Embryonic facial prominence (tissue), 1 donor: ENCODE data around the gene MYOT.
"Not testable (repeated sequence)": the region's sequence is repeated elsewhere in the genome, so short reads cannot be mapped to it uniquely, and the experiment has no call there.

Experiments
- DNase-seq: peaks from one replicate; pipeline ENCODE4 v3.0.0-alpha.2; 2016; ENCODE audit errors: extremely low spot score

MYOT gene

GRCh38 chr5:137867664-137868063, at the start of gene MYOT:
MYOT (plus strand) TSS chr5:137867860; CDS start chr5:137870652, 2,792 bp downstream.
- no peak for DNase-seq

DNA sequence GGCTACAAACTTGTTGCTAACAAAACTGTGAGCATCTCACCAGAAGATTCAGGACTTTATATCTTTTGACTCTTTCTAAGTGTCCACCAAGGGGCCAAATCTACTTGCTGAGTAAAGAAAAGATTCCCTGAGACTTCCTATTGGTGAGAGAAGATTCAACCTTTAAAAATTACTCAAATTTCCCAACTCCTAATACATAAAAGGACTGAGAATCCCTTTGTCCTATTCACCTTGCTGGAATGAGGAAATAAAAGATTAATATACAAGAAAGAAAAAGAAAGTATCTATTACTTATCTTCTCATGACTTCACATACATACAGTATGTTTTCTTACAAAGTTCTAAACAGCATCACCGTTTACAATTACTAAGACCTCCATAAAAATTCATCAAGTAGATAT, 47.9 kb upstream of the MYOT start:
- DNase-seq = no peak

DNA sequence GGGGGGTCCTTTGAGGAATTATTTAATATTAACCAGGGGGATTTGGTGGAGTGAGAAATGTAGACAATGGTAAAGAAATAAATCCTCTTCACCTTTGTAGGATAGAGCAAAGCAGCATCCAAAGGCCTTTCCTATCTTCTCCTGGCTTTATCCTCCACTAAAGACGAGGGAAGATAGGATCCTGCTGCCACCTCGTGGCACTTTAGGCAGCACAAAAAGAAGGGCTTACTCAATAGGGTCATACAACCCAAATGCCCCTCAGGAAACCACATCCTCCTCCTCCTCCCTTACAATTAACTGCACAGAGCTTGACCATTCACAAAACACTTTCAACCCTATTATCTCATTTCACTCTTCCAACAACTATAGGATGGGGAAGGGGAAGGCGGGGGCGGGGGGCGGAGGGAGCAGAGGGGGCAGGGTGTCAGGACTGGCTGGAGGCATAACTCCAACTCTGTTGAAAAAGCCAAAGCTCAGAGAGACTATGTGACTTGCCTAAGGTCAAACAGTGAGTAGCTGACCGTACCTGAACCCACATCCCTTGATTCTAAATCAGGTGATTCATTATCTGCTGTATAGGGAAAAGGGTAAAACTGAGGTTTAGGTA, 45.4 kb upstream of the MYOT start:
- DNase-seq = no peak

DNA sequence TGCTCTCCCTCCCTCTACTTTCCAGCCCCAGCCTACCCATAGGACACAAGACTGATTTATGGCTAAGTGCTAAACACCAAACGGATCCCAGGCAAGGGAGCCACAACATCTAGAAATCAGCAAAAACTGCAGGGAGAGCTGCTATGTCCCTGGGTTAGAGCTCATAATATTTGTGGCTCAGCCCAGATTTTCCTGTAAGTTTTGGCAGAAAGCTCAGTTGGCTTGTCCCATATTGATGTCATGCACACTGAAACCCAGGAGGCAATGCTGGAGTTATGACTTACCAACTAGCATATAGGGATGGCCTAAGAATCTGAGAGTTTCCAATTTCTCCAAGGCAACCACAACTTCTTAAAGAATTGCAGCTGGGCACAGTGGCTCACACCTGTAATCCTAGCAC, 44.7 kb upstream of the MYOT start:
- no peak for DNase-seq

DNA sequence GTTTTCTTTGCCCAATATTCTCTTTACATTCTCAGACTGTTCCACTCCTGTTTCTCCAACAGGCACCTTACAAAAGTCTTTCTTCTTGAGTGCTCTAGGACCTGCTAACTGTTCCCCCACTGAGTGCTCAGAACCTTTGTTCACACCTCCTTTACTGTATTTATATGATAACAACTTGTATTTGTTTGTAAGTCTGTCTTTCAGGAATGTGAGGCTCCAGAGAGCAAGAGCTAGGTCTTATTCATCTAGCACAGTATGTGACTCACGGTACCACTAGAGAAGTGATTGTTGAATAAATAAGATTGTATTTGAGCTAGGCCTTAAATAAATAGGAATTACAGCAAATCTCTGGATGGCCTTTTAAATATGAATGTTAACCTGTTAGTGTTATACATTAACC, 42.5 kb upstream of the MYOT start:
- no peak for DNase-seq

DNA sequence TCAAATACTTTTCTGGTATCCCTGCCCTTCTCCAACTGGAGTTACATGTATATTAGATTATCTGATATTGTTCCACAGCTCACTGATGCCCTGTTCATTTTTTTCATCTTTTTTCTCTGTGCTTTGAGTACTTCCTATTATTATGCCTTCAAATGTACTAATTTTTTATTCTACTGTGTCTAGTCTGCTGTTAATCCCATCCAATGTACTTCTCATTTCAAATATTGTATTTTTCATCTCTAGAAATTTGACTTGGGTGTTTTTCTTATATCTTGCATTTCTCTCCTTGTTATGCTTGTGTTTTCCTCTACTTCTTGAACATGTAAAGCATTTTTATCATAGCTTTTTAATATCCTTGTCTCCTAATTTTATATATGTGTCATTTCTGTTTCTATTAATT, 41.6 kb upstream of the MYOT start:
- DNase-seq = no peak

GRCh38 chr5:137828180-137828579, 39.5 kb upstream of the MYOT start:
- DNase-seq = no peak

- no peak for DNase-seq
Observed at GRCh38 chr5:137828664-137829063, 39.0 kb upstream of the MYOT start.

GRCh38 chr5:137831105-137831504, 36.6 kb upstream of the MYOT start:
- DNase-seq = no peak

- no peak for DNase-seq
Observed at GRCh38 chr5:137831526-137831925, 36.1 kb upstream of the MYOT start.

DNA sequence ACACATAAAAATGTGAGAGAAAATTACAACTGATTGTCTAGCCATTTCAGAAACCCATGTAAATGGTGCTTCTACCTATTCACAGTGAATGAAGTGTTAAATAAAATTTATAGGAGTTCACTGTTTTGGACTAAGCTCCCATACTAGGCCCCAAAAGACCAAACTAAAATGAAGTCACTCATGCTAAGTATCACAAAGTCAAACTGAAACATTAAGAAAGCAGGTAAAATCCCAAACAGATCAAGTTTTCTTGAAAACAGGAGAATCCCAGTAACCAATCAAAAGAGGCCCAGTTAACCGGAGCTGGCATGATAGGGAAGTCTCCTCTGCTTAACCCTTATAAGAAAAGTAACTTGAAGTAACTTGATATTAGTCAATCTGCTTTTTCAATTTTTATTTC, 35.2 kb upstream of the MYOT start:
- no peak for DNase-seq

DNA sequence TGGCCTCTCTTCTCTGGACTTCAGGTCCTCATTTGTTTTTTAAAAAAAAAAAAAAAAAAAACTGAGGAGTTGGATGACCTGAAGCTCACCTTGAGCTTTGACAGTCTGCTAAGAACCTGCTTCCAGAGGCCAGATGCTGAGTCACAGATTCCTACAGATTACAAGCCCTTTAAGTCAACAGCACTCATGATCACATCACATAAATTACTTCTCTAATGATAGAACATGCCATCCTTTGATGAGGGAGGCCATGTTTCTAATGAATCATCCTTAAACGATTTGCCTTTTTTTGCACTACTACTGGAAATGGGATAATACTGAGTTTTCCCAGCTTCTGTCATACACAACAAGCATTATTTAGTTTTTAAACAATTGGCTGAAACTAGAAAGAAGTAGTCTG, 34.2 kb upstream of the MYOT start:
- no peak for DNase-seq

DNA sequence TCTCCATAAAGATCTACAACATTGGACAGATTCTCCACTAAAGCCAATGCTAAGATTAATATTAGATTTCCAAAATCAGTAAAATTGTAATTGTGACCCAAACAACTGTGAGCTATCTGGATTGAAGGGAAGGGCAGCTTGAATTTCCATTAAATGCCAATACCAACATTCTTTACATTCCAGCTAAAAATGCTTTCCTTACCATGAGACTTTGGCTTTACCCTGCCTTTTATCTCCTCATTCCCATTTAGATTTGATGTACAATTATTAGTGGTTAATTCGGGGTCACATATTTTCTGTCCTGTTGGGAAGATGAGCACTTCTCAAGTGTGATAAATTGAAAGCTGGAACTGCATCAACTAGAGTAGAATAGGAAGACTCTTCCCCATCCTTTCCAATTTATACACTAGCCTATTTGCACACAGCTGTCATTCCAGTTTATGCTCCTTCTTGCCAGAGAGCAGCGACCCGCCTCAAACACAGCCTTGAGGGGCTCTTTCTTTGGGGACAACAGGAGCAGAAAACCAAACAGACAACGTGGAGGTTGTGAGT, 33.1 kb upstream of the MYOT start:
- no peak for DNase-seq

DNA sequence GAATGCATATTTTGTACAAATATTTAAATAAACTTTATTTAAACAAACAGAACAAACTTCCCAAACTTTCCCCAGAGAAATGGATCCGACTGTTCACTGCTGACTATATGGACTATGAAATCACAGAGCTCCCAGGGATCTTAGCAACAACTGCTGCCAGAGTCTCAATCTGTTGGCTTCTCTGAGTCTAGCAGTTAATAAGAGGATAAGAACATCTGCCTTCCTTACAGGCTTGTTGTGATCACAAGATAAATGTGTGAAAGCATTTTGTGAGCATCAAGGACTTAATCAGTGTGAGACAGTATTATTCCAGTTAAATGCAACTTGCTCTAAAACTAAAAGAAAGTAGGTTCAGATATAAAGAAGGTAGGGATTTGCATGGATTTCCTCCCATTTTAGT, 31.4 kb upstream of the MYOT start:
- no peak for DNase-seq

DNA sequence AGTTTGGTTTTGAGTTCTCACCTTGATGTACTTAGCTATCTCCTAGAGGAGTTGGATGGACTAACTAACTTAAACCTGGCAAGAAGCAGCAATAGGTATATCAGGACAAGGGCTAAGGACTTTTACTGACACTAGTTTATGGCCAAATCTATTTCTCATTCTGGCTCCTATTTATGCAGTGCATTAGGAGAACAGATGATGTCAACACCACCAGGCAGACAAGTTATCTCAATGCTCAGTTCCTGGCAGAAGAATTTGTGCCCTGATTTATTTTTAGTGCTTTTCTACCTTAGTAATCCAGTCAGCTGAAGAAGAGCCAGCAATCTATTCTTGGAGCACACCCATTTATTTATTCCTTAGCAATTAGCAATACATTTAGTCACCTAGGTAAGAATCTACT, 30.7 kb upstream of the MYOT start:
- DNase-seq = no peak

DNA sequence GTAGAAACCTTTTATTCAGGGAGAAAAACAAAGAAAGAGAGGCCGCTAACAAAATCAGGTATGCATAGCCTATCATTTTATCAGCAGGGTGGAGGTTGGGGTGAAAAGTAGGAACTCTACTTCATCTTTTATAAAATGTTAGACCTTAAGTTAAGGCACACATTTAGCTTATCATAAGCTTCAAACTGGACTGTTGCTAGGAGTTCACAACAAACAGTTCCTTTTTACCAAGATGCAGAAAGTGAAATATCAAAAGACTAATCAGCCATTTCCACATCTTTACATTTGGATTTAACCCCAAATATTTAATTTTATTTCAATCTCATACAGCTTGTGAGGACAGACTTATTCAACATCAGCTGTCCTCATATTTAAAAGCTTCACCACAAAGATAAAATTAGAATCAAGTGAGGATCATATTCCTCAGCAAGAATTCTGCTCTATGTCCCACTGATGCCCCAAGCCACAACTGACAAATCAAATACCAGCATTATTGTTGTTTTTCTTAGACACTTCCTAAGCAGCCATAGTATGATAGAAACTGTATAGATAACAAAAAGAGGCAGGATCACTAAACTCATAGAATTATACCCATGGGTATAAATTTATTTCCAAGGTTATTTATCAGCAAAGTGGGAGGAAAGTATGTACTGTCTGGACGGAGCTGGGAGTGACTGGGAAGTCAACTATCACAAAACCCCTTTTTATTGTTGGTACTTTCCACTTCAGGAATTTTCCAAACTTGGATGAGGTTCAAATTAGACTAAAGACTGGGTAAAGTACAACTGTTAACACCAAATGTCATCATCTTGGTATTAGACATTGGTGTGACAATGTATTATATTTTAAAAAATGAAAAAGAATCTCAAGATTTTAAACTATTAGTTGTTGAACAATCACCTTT, 29.9 kb upstream of the MYOT start:
- no peak for DNase-seq

DNA sequence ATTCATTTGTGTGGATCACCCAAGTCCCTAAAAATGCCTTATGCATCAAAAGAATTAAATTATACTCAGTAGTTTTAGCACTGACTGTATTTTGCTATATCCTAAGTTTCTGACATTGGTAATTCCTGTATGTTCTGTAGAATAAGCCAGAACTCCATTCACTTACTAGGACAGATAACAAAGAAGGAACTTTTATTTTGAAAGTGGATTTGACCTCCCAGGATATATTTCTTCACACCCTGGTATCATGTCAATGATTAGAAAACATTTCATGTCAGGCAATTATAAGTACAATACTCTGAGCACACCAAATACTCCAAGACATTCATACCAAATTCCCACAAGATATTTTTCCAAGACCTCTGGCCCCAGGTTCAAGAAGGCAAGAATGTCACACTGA, 28.7 kb upstream of the MYOT start:
- no peak for DNase-seq

DNA sequence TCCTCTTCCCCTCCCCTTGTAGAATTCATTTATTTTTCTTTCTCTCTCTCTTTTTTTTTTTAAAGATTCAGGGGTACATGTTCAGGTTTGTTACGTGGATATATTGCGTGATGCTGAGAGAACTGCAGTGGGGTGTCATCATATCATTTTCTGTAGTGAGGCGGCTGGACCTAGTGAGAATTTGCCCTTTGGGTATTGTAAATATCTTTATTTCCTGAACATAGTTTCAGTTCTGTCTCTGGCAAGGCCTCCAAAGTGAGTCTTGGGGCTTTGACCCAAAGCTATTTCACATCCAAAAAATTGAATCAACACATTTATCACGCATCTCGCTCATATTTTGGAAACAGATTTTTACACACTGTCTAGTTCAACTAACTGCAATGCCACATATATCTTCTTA, 25.4 kb upstream of the MYOT start:
- DNase-seq = no peak

DNA sequence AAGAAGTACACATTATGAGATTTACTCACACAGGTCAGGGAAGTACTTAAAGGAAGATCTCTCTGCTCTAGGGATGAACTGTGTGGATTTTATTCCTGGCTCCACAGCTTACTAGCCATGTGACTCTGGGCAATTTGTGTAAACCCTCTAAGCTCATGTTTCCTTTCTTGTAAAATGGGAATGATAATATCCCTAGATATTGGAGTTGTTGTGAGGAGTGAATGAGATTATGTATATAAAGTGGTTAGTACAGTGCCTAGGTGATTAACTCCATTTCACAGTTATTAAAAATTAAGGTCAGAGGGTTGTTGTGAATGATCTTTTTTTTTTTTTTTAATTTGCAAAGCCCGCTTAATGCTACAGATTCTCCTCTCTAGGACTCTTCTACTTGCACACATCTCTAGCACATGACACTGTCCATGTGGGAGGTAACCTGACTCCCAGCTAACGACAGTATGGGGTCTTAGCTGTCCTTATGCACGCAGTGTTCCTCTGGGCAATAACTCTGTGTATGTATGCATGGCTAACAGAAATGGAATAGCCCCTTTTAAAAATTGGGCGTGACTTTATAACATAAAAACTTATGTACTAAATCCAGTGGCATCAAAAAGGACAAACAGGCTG, 23.9 kb upstream of the MYOT start:
- DNase-seq = no peak

GRCh38 chr5:137845472-137845871, 22.2 kb upstream of the MYOT start:
- DNase-seq = no peak

DNA sequence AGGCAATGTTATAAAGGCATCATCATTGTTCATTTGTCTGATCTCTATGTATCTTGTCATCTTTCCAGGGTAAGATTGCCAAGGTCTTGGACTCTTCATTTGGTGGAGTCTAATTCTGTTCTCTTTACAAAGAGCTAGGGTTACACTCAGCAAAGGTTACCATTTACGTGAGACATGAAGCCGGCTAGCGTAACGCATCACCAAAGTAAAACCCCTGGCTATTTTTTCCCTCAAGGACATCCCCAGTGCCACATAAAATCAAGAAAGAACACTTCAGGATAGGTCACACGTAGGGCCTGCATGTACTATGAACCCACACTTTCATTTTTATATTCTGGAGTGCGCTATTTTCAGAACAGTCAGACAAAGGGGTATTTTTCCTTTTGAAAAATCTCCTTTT, 20.0 kb upstream of the MYOT start:
- no peak for DNase-seq

DNA sequence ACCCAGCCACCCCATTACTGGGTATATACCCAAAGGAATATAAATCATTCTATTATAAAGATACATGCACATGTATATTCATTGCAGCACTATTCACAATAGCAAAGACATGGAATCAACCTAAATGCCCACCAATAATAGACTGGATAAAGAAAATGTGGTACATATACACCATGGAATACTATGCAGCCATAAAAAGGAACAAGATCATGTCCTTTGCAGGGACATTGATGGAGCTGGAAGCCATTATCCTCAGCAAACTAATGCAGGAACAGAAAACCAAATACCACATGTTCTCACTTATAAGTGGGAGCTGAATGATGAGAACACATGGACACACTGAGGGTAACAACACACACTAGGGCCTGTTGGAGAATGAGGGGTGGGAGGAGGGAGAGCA, 14.5 kb upstream of the MYOT start:
- not testable (repeated sequence) for DNase-seq

DNA sequence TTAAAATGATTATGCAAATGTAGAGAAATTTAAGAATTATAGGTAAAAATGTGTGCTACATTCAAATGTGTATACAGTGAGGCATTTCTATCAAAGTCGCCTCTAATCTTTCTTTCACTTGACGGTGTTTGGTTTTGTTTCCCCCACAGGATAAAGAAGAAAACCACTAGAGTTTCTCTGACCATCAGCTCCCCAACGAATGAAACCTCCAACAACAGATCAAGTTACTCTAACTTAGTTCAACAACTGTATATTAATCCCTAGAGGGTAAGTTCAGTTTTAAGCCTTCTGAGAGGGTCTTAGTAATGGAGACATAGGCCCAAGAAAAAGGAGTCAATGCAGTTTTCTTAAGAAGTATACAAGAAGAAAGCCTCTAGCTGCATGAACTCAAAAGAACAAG, 11.5 kb upstream of the MYOT start:
- no peak for DNase-seq
